Urothelium cell line (cell line): ENCODE measurements around the gene TNS3.

Source experiments
- DNase-seq: peaks from one replicate; pipeline ENCODE4 v3.0.0; 2011; ENCODE audit warnings: low spot score, mixed read lengths
- FAIRE-seq: peaks from 2 replicates; lab custom pipeline; 2011; peaks lifted over from hg19 to GRCh38; lab: Jason Lieb, UNC

The TNS3 gene

GRCh38 chr7:47509571-47509970 lies 72.3 kb downstream of the TNS3 start:
- peak; percentile 93 for FAIRE-seq

GRCh38 chr7:47508389-47509380 lies 73.2 kb downstream of the TNS3 start:
- DNase-seq = no peak
- peak; percentile 82 for FAIRE-seq

More at GRCh38 chr7:47509571-47509970, 72.3 kb downstream of the TNS3 start:
- DNase-seq = no peak

GRCh38 chr7:47507522-47507921 lies 74.4 kb downstream of the TNS3 start:
- no peak for FAIRE-seq

GRCh38 chr7:47506382-47507339 lies 75.2 kb downstream of the TNS3 start:
- DNase-seq = peak; percentile 61
- FAIRE-seq = peak; percentile 90

More at GRCh38 chr7:47507522-47507921, 74.4 kb downstream of the TNS3 start:
- DNase-seq = no peak

- FAIRE-seq (no peak), DNase-seq (no peak)
Measured at GRCh38 chr7:47505312-47506007, 76.5 kb downstream of the TNS3 start.

GRCh38 chr7:47504551-47505311 lies 77.2 kb downstream of the TNS3 start:
- DNase-seq = no peak

GRCh38 chr7:47503281-47503680 lies 78.6 kb downstream of the TNS3 start:
- FAIRE-seq = no peak
- no peak for DNase-seq

More at GRCh38 chr7:47504551-47505311, 77.2 kb downstream of the TNS3 start:
- FAIRE-seq = peak; percentile 53

GRCh38 chr7:47502240-47502877 lies 79.6 kb downstream of the TNS3 start:
- FAIRE-seq (no peak), DNase-seq (no peak)

- FAIRE-seq (no peak), DNase-seq (peak; percentile 72)
Measured at GRCh38 chr7:47501406-47501805, 80.5 kb downstream of the TNS3 start.

GRCh38 chr7:47500103-47500563 lies 81.8 kb downstream of the TNS3 start:
- DNase-seq = no peak
- no peak for FAIRE-seq

GRCh38 chr7:47498229-47499056 lies 83.5 kb downstream of the TNS3 start:
- no peak for DNase-seq
- peak; percentile 17 for FAIRE-seq

- DNase-seq (no peak), FAIRE-seq (no peak)
Measured at GRCh38 chr7:47497367-47498096, 84.4 kb downstream of the TNS3 start.

- FAIRE-seq (no peak), DNase-seq (no peak)
Measured at GRCh38 chr7:47496666-47497065, 85.2 kb downstream of the TNS3 start.

GRCh38 chr7:47496056-47496665 lies 85.8 kb downstream of the TNS3 start:
- no peak for DNase-seq
- no peak for FAIRE-seq

GRCh38 chr7:47493976-47494911 lies 87.7 kb downstream of the TNS3 start:
- FAIRE-seq (no peak), DNase-seq (no peak)

GRCh38 chr7:47492716-47493325 lies 89.1 kb downstream of the TNS3 start:
- DNase-seq = no peak
- no peak for FAIRE-seq
